ENCODE data around the gene FRMD7. TPM values are rescaled to one million over a fixed set of nuclear protein-coding genes. Genes with fewer than 3 reads are reported as not detected.

Gene FRMD7
- total and polyA plus RNA-seq, 2 of the 4 experiments (the other 2 are of a cell fraction) = not detected

- Histone ChIP-seq H3K4ac (ENCODE audit: low read depth, low read length) (no peak overlapping the region), H4K20me1 (ENCODE audit: insufficient read depth, low read length) (no peaks in the 10 kb centered on the region; the same call in 1 of the 2 replicates), H3K4me2 (ENCODE audit: low read depth, low read length) (no peak overlapping the region), H2AK5ac (ENCODE audit: low read depth, low read length) (no peak overlapping the region), H2BK120ac (ENCODE audit: low read depth, low read length) (no peak overlapping the region), H2AFZ (replicated peaks; ENCODE audit: low read length, poor library complexity) (no peak overlapping the region), H3K18ac (ENCODE audit: low read depth, low read length) (no peak overlapping the region), H2BK20ac (ENCODE audit: low read depth, low read length) (no peak overlapping the region), H3K14ac (replicated peaks; ENCODE audit: low read depth, low read length) (no peak overlapping the region), H3K27ac (ENCODE audit: insufficient read depth, low read length) (no peak overlapping the region), H4K8ac (ENCODE audit: low read depth in 2 of 2, low read length in 2 of 2) (no peak overlapping the region), H3K9me1 (ENCODE audit: insufficient read depth, low read length) (no peaks in the 10 kb centered on the region), H4K5ac (ENCODE audit: low read depth, low read length) (no peak overlapping the region), H2AK9ac (replicated peaks; ENCODE audit: low read depth, low read length, poor library complexity) (no peak overlapping the region), H2BK15ac (ENCODE audit: low read depth, low read length) (no peak overlapping the region), H3K27me3 (ENCODE audit: control insufficient read depth, insufficient read depth, low read length) (peaks cover 4% of the 10 kb centered on the region), H3K9ac (ENCODE audit: low read depth, low read length) (no peak overlapping the region), H3K79me1 (ENCODE audit: low read depth in 1 of 2, low read length in 2 of 2) (no peaks in the 10 kb centered on the region), H3K4me3 (ENCODE audit: insufficient read depth, low read depth, low read length) (no peak overlapping the region), H3K56ac (ENCODE audit: extremely low read depth, insufficient read depth, low read length) (no peak overlapping the region), H3K36me3 (ENCODE audit: control insufficient read depth, insufficient read depth, low read length) (no peaks in the 10 kb centered on the region), H3K23ac (ENCODE audit: low read depth, low read length) (no peak overlapping the region), H3K4me1 (ENCODE audit: control insufficient read depth, insufficient read depth, low read length) (no peaks in the 10 kb centered on the region), H3K9me3 (ENCODE audit: control insufficient read depth, insufficient read depth, low read length) (no peaks in the 10 kb centered on the region), H2BK5ac (ENCODE audit: low read depth, low read length, poor library complexity, severe bottlenecking) (no peak overlapping the region), H4K91ac (ENCODE audit: insufficient read depth, low read depth, low read length) (no peak overlapping the region)
- no TSS peak for BruUV-seq (replicated peaks)
- no peak for ATAC-seq (ENCODE audit: low read depth)
- intact Hi-C loops (cut with micrococcal nuclease) (no loop called here), dilution Hi-C loops (cut with HindIII; ENCODE audit: low sequenced_read_pairs, unreplicated experiment) (no loop called here), in situ Hi-C loops (cut with MboI; ENCODE audit: low sequenced_read_pairs) (no loop called here)
- ChIA-PET CTCF (no interaction called here), POLR2A (ENCODE audit: unreplicated experiment) (no interaction called here)
- no peak for DNase-seq
- TF ChIP-seq USF2 (IDR thresholded peaks at IDR 0.05; ENCODE audit: low read depth, low read length) (no peak), CTCF (conservative IDR thresholded peaks at IDR 0.05; ENCODE audit: low read depth, low read length) (no peak), BHLHE40 (IDR thresholded peaks at IDR 0.05; ENCODE audit: low read depth, low read length) (no peak), POLR2A (IDR thresholded peaks at IDR 0.05; ENCODE audit: low read depth, low read length) (no peak), RFX5 (IDR thresholded peaks at IDR 0.05; ENCODE audit: low read depth, low read length) (no peak), MAZ (IDR thresholded peaks at IDR 0.05; ENCODE audit: borderline replicate concordance, low read depth, low read length) (no peak), RCOR1 (IDR thresholded peaks at IDR 0.05; ENCODE audit: insufficient replicate concordance, low read length) (no peak), FOS (IDR thresholded peaks at IDR 0.05; ENCODE audit: low read depth, low read length) (no peak), ELK1 (IDR thresholded peaks at IDR 0.05; ENCODE audit: borderline replicate concordance, low read depth, low read length) (no peak), RAD21 (IDR thresholded peaks at IDR 0.05; ENCODE audit: low read length) (no peak), MAFK (IDR thresholded peaks at IDR 0.05; ENCODE audit: low read depth, low read length) (no peak), SMC3 (IDR thresholded peaks at IDR 0.05; ENCODE audit: low read depth, low read length) (no peak), NFE2L2 (IDR thresholded peaks at IDR 0.05; ENCODE audit: low read depth, low read length) (no peak), MXI1 (IDR thresholded peaks at IDR 0.05; ENCODE audit: borderline replicate concordance, low read depth, low read length) (no peak), CHD1 (IDR thresholded peaks at IDR 0.05; ENCODE audit: low read depth, low read length) (no peak)
These were observed 13.2 kb downstream of the FRMD7 start for GRCh38 chrX:132114607-132115006.

Measured in IMR-90 (cell line).